Measurements from ENCODE around the gene DAB2IP.

Gene DAB2IP

GRCh38 chr9:121746411-121746810 lies 95.0 kb downstream of the DAB2IP start:
- H3K4me1 ChIP-seq (ENCODE audit: control insufficient read depth, insufficient read depth, low read length), result peaks cover 6% of the 10 kb centered on the region
- ChIA-PET CTCF (interaction anchor here (1.0 to 1.4 kb wide), 2 partner anchors 9 to 62 kb away, joined by 3 to 4 read pairs; no protein-coding TSS in a partner anchor), POLR2A (interaction anchor here (0.6 kb wide), 1 partner anchor 156 kb away, joined by 3 read pairs; no protein-coding TSS in a partner anchor)
- H3K9me3 ChIP-seq (ENCODE audit: control insufficient read depth, insufficient read depth, low read depth, low read length), result no peaks in the 10 kb centered on the region
- TF ChIP-seq KLF7 (tag by site-specific recombination; IDR thresholded peaks at IDR 0.05; ENCODE audit: borderline replicate concordance) (no peak), ZBTB49 (tag by site-specific recombination; IDR thresholded peaks at IDR 0.05; ENCODE audit: low read depth) (no peak), ZSCAN30 (tag by site-specific recombination; IDR thresholded peaks at IDR 0.05) (no peak), ZNF629 (tag by site-specific recombination; IDR thresholded peaks at IDR 0.05) (no peak), OVOL3 (tag by site-specific recombination; IDR thresholded peaks at IDR 0.05) (no peak), ZNF24 (tag by site-specific recombination; IDR thresholded peaks at IDR 0.05) (no peak)
- peaks cover 0 to 7% of the 10 kb centered on the region in 2 experiments; a peak in 1 of 3 replicates for H3K36me3 ChIP-seq (ENCODE audit: control insufficient read depth in 2 of 2, insufficient read depth in 1 of 2, low read length in 2 of 2)
- no peak overlapping the region for H3K4me3 ChIP-seq (ENCODE audit: low read depth, low read length)
- H3K27ac ChIP-seq (ENCODE audit: extremely low read depth, low read depth, low read length), result no peak overlapping the region

DNA sequence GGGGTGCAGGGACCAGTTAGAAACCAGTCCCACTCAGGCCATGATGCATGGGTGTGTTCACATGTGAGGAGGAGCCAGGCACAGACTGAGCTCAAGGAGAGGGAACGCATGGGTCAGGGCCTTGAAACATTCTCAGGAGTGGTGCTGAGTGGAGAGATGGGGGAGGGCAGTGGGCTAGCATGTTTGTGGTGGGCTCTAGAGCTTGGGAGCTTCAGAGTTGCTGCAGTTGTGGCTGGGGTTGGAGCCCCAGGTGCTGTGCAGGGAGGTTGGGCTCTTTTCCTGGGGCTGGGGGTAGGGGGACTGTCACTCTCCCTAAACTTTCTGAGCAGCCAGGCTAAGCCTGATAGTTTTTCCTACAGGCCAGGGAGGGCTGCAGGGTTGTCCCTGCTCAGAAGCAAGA lies 95.4 kb downstream of the DAB2IP start:
- peaks cover 0 to 7% of the 10 kb centered on the region in 2 experiments; a peak in 1 of 3 replicates for H3K36me3 ChIP-seq (ENCODE audit: control insufficient read depth in 2 of 2, insufficient read depth in 1 of 2, low read length in 2 of 2)
- no peak overlapping the region for H3K27ac ChIP-seq (ENCODE audit: extremely low read depth, low read depth, low read length)
- no peaks in the 10 kb centered on the region for H3K9me3 ChIP-seq (ENCODE audit: control insufficient read depth, insufficient read depth, low read depth, low read length)
- no peak for TF ChIP-seq ZNF76 (tag by site-specific recombination; IDR thresholded peaks at IDR 0.05; ENCODE audit: borderline replicate concordance, low read depth)
- no peak for TF ChIP-seq ZNF626 (tag by site-specific recombination; IDR thresholded peaks at IDR 0.05)
- TF ChIP-seq ZNF747 (tag by site-specific recombination; IDR thresholded peaks at IDR 0.05), result no peak
- no peak for TF ChIP-seq ZNF202 (tag by site-specific recombination; IDR thresholded peaks at IDR 0.05; ENCODE audit: borderline replicate concordance)
- TF ChIP-seq ZNF600 (tag by site-specific recombination; IDR thresholded peaks at IDR 0.05), result no peak
- TF ChIP-seq ZNF394 (tag by site-specific recombination; IDR thresholded peaks at IDR 0.05; ENCODE audit: borderline replicate concordance), result no peak
- no peak for TF ChIP-seq ZNF501 (tag by site-specific recombination; IDR thresholded peaks at IDR 0.05)
- TF ChIP-seq IKZF3 (tag by site-specific recombination; IDR thresholded peaks at IDR 0.05), result no peak
- TF ChIP-seq ZBTB11 (tag by site-specific recombination; conservative IDR thresholded peaks at IDR 0.05; ENCODE audit: low read depth), result no peak
- POLR2A ChIA-PET, result interaction anchor here (0.6 kb wide), 1 partner anchor 156 kb away, joined by 3 read pairs; no protein-coding TSS in a partner anchor
- no peak overlapping the region for H3K4me3 ChIP-seq (ENCODE audit: low read depth, low read length)
- peaks cover 6% of the 10 kb centered on the region for H3K4me1 ChIP-seq (ENCODE audit: control insufficient read depth, insufficient read depth, low read length)
- CTCF ChIA-PET, result interaction anchor here (1.4 kb wide), 1 partner anchor 63 kb away, joined by 4 read pairs; no protein-coding TSS in a partner anchor

DNA sequence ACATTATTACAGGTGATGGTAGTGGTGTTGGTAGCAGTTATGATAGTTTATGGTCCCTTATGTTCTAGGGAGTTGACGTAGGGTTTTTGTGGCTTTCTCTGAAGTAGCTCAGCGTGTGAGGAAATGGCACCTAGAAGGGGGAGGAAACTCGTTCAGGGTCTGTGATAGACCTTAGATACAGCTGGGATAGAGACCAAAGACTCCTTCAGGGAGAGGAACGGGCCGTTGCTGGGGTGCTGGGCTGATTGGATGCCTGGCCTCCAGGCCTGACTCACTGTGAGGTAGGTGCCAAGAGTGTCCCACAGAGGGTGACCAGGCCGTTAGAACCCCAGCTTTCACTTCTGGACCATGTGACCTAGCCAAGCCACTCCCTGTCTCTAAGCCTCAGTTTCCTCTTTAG lies 96.6 kb downstream of the DAB2IP start:
- Histone ChIP-seq H3K4me3 (ENCODE audit: low read depth, low read length) (no peak overlapping the region), H3K9me3 (ENCODE audit: control insufficient read depth, insufficient read depth, low read depth, low read length) (no peaks in the 10 kb centered on the region), H3K36me3 (ENCODE audit: control insufficient read depth in 2 of 2, insufficient read depth in 1 of 2, low read length in 2 of 2) (peaks cover 0 to 7% of the 10 kb centered on the region in 2 experiments; a peak in 1 of 3 replicates), H3K27ac (ENCODE audit: extremely low read depth, low read depth, low read length) (no peak overlapping the region), H3K4me1 (ENCODE audit: control insufficient read depth, insufficient read depth, low read length) (peaks cover 6% of the 10 kb centered on the region)
- CTCF ChIA-PET, result interaction anchor here (0.6 to 0.9 kb wide), 2 partner anchors 50 to 61 kb away, joined by 3 to 4 read pairs; no protein-coding TSS in a partner anchor
- POLR2A ChIA-PET, result no interaction called here
- TF ChIP-seq MYNN (tag by site-specific recombination; IDR thresholded peaks at IDR 0.05; ENCODE audit: borderline replicate concordance), result no peak
- no peak for TF ChIP-seq ZNF768 (tag by site-specific recombination; IDR thresholded peaks at IDR 0.05)
- TF ChIP-seq ZNF76 (tag by site-specific recombination; IDR thresholded peaks at IDR 0.05; ENCODE audit: borderline replicate concordance, low read depth), result no peak
- no peak for TF ChIP-seq ZNF146 (tag by site-specific recombination; IDR thresholded peaks at IDR 0.05)
- no peak for TF ChIP-seq ZNF341 (tag by site-specific recombination; IDR thresholded peaks at IDR 0.05; ENCODE audit: low read depth)
- TF ChIP-seq, protein P1, sequence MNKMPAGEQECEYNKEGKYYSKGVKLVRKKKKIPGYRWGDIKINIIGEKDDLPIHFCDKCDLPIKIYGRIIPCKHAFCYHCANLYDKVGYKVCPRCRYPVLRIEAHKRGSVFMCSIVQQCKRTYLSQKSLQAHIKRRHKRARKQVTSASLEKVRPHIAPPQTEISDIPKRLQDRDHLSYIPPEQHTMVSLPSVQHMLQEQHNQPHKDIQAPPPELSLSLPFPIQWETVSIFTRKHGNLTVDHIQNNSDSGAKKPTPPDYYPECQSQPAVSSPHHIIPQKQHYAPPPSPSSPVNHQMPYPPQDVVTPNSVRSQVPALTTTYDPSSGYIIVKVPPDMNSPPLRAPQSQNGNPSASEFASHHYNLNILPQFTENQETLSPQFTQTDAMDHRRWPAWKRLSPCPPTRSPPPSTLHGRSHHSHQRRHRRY (tag by site-specific recombination; IDR thresholded peaks at IDR 0.05), result no peak
- no peak for TF ChIP-seq ZBTB20 (tag by site-specific recombination; IDR thresholded peaks at IDR 0.05)
- TF ChIP-seq TRIM28 (IDR thresholded peaks at IDR 0.05; ENCODE audit: borderline replicate concordance, low read length), result no peak
- no peak for TF ChIP-seq ZNF529 (tag by site-specific recombination; IDR thresholded peaks at IDR 0.05; ENCODE audit: insufficient replicate concordance)
- no peak for TF ChIP-seq ZNF514 (tag by site-specific recombination; IDR thresholded peaks at IDR 0.05)
- no peak for TF ChIP-seq HOXA7 (CRISPR knock-in tag; IDR thresholded peaks at IDR 0.05; ENCODE audit: borderline replicate concordance)
- no peak for TF ChIP-seq ZNF19 (tag by site-specific recombination; IDR thresholded peaks at IDR 0.05; ENCODE audit: low read depth)
